ENCODE measurements around the gene GPR61. TPM values are rescaled to one million over a fixed set of nuclear protein-coding genes. Genes with fewer than 3 reads are reported as not detected.

The GPR61 gene
- total and polyA plus RNA-seq, 9 of the 15 experiments (the other 6 are each of a cell fraction or from before 2014, with no cell fraction given) = 0.04 to 1.1 (median 0.25) TPM; not detected in 4

- Histone ChIP-seq H3K4me1 (replicated peaks in 1 of 2; ENCODE audit: control insufficient read depth in 2 of 2, insufficient read depth in 2 of 2, low read length in 2 of 2) (no peaks in the 10 kb centered on the region; a peak in 1 of 5 replicates), H2AFZ (ENCODE audit: low read depth, low read length) (no peak overlapping the region), H3K9ac (ENCODE audit: insufficient read depth in 1 of 2, low read depth in 2 of 2, low read length in 2 of 2) (no peak overlapping the region), H3K27ac (ENCODE audit: extremely low read depth, low read depth, low read length) (no peak overlapping the region), H3K36me3 (ENCODE audit: control insufficient read depth, insufficient read depth, low read length) (no peaks in the 10 kb centered on the region), H3K27me3 (ENCODE audit: control insufficient read depth in 2 of 2, insufficient read depth in 2 of 2, low read length in 2 of 2) (peaks cover 28 to 33% of the 10 kb centered on the region in 2 experiments), H3K9me1 (ENCODE audit: control insufficient read depth, insufficient read depth, low read length) (no peaks in the 10 kb centered on the region), H3K9me3 (replicated peaks; ENCODE audit: control insufficient read depth, insufficient read depth, low read depth, low read length) (no peaks in the 10 kb centered on the region), H4K20me1 (replicated peaks; ENCODE audit: control insufficient read depth, insufficient read depth, low read length) (no peaks in the 10 kb centered on the region), H3K4me3 (no peak overlapping the region), H3K4me2 (ENCODE audit: insufficient read depth, low read length) (no peak overlapping the region), H3K79me2 (ENCODE audit: control insufficient read depth, insufficient read depth, low read length) (no peaks in the 10 kb centered on the region)
- ChIA-PET CTCF (ENCODE audit: low intra/inter-chr PET ratio) (no interaction called here), POLR2A (interaction anchor here (0.5 to 1.2 kb wide), 7 partner anchors 8 to 269 kb away, joined by 3 to 4 read pairs (median 3); partner anchors contain the start of genes CYB561D1 and GNAI3)
- TF ChIP-seq BMI1 (IDR thresholded peaks at IDR 0.05; ENCODE audit: low read length) (no peak), SMC3 (conservative IDR thresholded peaks at IDR 0.05; ENCODE audit: insufficient read depth, low read depth, low read length) (no peak), ZNF583 (CRISPR knock-in tag; IDR thresholded peaks at IDR 0.05) (no peak), ZNF121 (CRISPR knock-in tag; conservative IDR thresholded peaks at IDR 0.05) (no peak), ZBTB5 (IDR thresholded peaks at IDR 0.05) (no peak), ZNF3 (CRISPR knock-in tag; IDR thresholded peaks at IDR 0.05) (no peak), GATAD2A (IDR thresholded peaks at IDR 0.05) (no peak), ZNF445 (CRISPR knock-in tag; IDR thresholded peaks at IDR 0.05; ENCODE audit: low read depth) (no peak)
- FAIRE-seq = no peak
- in situ Hi-C loops (cut with MboI) (no loop called here), intact Hi-C loops (cut with micrococcal nuclease) (no loop called here)
- no peak for DNase-seq (ENCODE audit: extremely low read depth in 1 of 4, low spot score in 3 of 4)
- peak; percentile 37 for ATAC-seq
- no TSS peak for BruUV-seq (replicated peaks)
- 4% methylated on average over 14 of the region's 14 CpGs for WGBS (ENCODE audit: insufficient coverage, low coverage, missing lambda C conversion rate)
Measured at GRCh38 chr1:109521002-109521951, 18.4 kb upstream of the GPR61 start.

Measured in K562 (cell line).